Body of pancreas (tissue), 4 donors: ENCODE data around the gene XPR1.

Experiments used
- CTCF ChIP-seq, 7 experiments: fragments of 450-650 bp in 4 of 7; fragments of 200-600 bp in 3 of 7; sonication (generic) in 3 of 7; IDR thresholded peaks; one replicate each; pipeline ENCODE4 v1.5.1; 2016 to 2019; ENCODE audit warnings: antibody characterized with exemption in 7 of 7
- POLR2A ChIP-seq, 3 donors: fragments of 450-650 bp; IDR thresholded peaks; one replicate each; pipeline ENCODE4 v1.6.1; 2016; ENCODE audit warnings: antibody characterized with exemption in 3 of 3, mild to moderate bottlenecking in 2 of 3

- TF ChIP-seq CTCF (IDR thresholded peaks at IDR 0.05), result no peak
- TF ChIP-seq POLR2A (IDR thresholded peaks at IDR 0.05), result no peak
Observed at GRCh38 chr1:180598333-180598974, 33.4 kb upstream of the XPR1 start.
